Endothelial cell of umbilical vein (primary cell): ENCODE data around the gene CCDC93. TPM values are rescaled to one million over a fixed set of nuclear protein-coding genes. Genes with fewer than 3 reads are reported as not detected.

Source experiments
- BruUV-seq: library from RNA; stranded (reverse); fragments of 400-500 nt; replicated peaks from 2 replicates; lab custom pipeline; 2021; lab: Mats Ljungman, UMichigan
- CTCF ChIA-PET: fragments of 300-600, 350-600 bp; sonication (Branson Sonifier 250); formaldehyde crosslinking; loops from one replicate; lab custom pipeline; 2021; ENCODE audit warnings: antibody characterized with exemption, inconsistent platforms; lab: Charles Lee
- POLR2A ChIA-PET: fragments of 300-600, 350-600 bp; sonication (Branson Sonifier 250); formaldehyde crosslinking; loops from one replicate; lab custom pipeline; 2021; ENCODE audit warnings: antibody characterized with exemption, inconsistent platforms; lab: Charles Lee
- DNase-seq: peaks from one replicate; pipeline ENCODE4 v3.0.0-alpha.2; 2011; ENCODE audit warnings: low read depth, low spot score
- FAIRE-seq: peaks from 2 replicates; lab custom pipeline; 2011; peaks lifted over from hg19 to GRCh38; lab: Jason Lieb, UNC
- H2AFZ ChIP-seq: 2 replicates; pipeline ENCODE4 v1.6.0; 2012; ENCODE audit warnings: low read depth, low read length, control low read depth, inconsistent platforms
- H3K27ac ChIP-seq: 2 replicates; pipeline ENCODE4 v1.5.1; 2011; ENCODE audit warnings: low read depth, mild to moderate bottlenecking, control low read depth, low read length, moderate library complexity; ENCODE audit not compliant: insufficient read depth
- H3K27me3 ChIP-seq, 2 experiments: 2 replicates each; pipeline versions ENCODE4 v1.6.0 to v1.6.1; 2011; ENCODE audit warnings: low read length in 2 of 2, mixed read lengths in 1 of 2; ENCODE audit not compliant: control insufficient read depth in 2 of 2, insufficient read depth in 2 of 2
- H3K36me3 ChIP-seq, 2 experiments: 2 replicates in 1 of 2; 3 replicates in 1 of 2; pipeline ENCODE4 v1.5.1; 2011; ENCODE audit warnings: low read length in 2 of 2, mild to moderate bottlenecking in 1 of 2, moderate library complexity in 1 of 2; ENCODE audit not compliant: control insufficient read depth in 2 of 2, insufficient read depth in 2 of 2; ENCODE audit errors: extremely low read depth in 1 of 2
- H3K4me1 ChIP-seq: 3 replicates; pipeline ENCODE4 v1.5.1; 2011; ENCODE audit warnings: mild to moderate bottlenecking, low read length; ENCODE audit not compliant: control insufficient read depth, insufficient read depth; ENCODE audit errors: extremely low read depth
- H3K4me2 ChIP-seq: 2 replicates; pipeline ENCODE4 v1.6.1; 2011; ENCODE audit warnings: low read length, control low read depth, mixed read lengths; ENCODE audit not compliant: insufficient read depth
- H3K4me3 ChIP-seq, 3 experiments: fragments of 200-600 bp in 1 of 3; sonication (generic), shearing (Covaris generic) in 1 of 3; replicated peaks in 1 of 3; 2 replicates each; pipeline ENCODE4 v1.5.1; 2011 to 2016; ENCODE audit warnings: control low read depth in 3 of 3, low read length in 3 of 3, mild to moderate bottlenecking in 2 of 3, inconsistent platforms in 1 of 3, low read depth in 1 of 3, moderate library complexity in 1 of 3; ENCODE audit not compliant: insufficient read depth in 1 of 3
- H3K79me2 ChIP-seq: 2 replicates; pipeline ENCODE4 v1.6.0; 2012; ENCODE audit warnings: low read length, inconsistent platforms; ENCODE audit not compliant: control insufficient read depth, insufficient read depth
- H3K9ac ChIP-seq: replicated peaks from 2 replicates; pipeline ENCODE3; 2011; ENCODE audit warnings: low read length, control low read depth; ENCODE audit not compliant: insufficient read depth; ENCODE audit errors: extremely low read depth
- H3K9me1 ChIP-seq: replicated peaks from 3 replicates; pipeline ENCODE4 v1.6.0; 2011; ENCODE audit warnings: mild to moderate bottlenecking, low read length; ENCODE audit not compliant: control insufficient read depth, insufficient read depth; ENCODE audit errors: extremely low read depth
- H3K9me3 ChIP-seq: replicated peaks from 2 replicates; pipeline ENCODE4 v1.5.1; 2012; ENCODE audit warnings: low read length, inconsistent platforms; ENCODE audit not compliant: control insufficient read depth, insufficient read depth
- H4K20me1 ChIP-seq: replicated peaks from 2 replicates; pipeline ENCODE3; 2011; ENCODE audit warnings: mild to moderate bottlenecking, low read length; ENCODE audit not compliant: control insufficient read depth, insufficient read depth; ENCODE audit errors: extremely low read depth
- CTCF ChIP-seq, 2 donors: IDR thresholded peaks; 1 replicate in 1 of 2; 2 replicates in 1 of 2; pipeline ENCODE4 v1.5.1; 2011; ENCODE audit warnings: low read length in 2 of 2, mild to moderate bottlenecking in 2 of 2, moderate library complexity in 2 of 2, control low read depth in 1 of 2, inconsistent platforms in 1 of 2, low read depth in 1 of 2; ENCODE audit not compliant: insufficient read depth in 1 of 2; ENCODE audit errors: extremely low read depth in 1 of 2
- EZH2 ChIP-seq: IDR thresholded peaks from 2 replicates; pipeline ENCODE4 v1.6.1; 2012; ENCODE audit warnings: borderline replicate concordance, low read depth, mild to moderate bottlenecking, moderate library complexity, low read length, inconsistent platforms; ENCODE audit not compliant: severe bottlenecking
- FOS ChIP-seq: IDR thresholded peaks from 2 replicates; pipeline ENCODE4 v1.6.1; 2011; ENCODE audit warnings: mild to moderate bottlenecking, low read length, moderate library complexity, borderline replicate concordance; ENCODE audit not compliant: insufficient read depth
- GATA2 ChIP-seq: IDR thresholded peaks from 2 replicates; pipeline ENCODE4 v1.7.0; 2011; ENCODE audit warnings: low read depth, mild to moderate bottlenecking, moderate library complexity, mixed read lengths, low read length; ENCODE audit not compliant: insufficient read length, insufficient read depth
- JUN ChIP-seq: IDR thresholded peaks from 2 replicates; pipeline ENCODE4 v1.6.1; 2011; ENCODE audit warnings: borderline replicate concordance, low read depth; ENCODE audit not compliant: insufficient read length, insufficient read depth
- MAX ChIP-seq: IDR thresholded peaks from 2 replicates; pipeline ENCODE4 v1.6.1; 2011; ENCODE audit not compliant: insufficient read depth, insufficient read length
- MYC ChIP-seq: IDR thresholded peaks from one replicate; pipeline ENCODE4 v1.6.1; 2011; ENCODE audit warnings: mild to moderate bottlenecking, low read depth, low read length
- POLR2A ChIP-seq: IDR thresholded peaks from 2 replicates; pipeline ENCODE4 v1.6.1; 2012; ENCODE audit warnings: low read depth, mild to moderate bottlenecking, control low read depth, low read length
- POLR2AphosphoS5 ChIP-seq: IDR thresholded peaks from 2 replicates; pipeline ENCODE4 v1.6.1; 2012; ENCODE audit warnings: low read depth, mild to moderate bottlenecking, control low read depth, low read length, moderate library complexity; ENCODE audit not compliant: insufficient read depth
- dilution Hi-C: fragments of 300-500 bp; cut with MboI; formaldehyde crosslinking; loops from one replicate; pipeline ENCODE4 v1.15.0; 2019; ENCODE audit warnings: low sequenced_read_pairs; ENCODE audit not compliant: extremely low pct_ligation_motif_present
- intact Hi-C: fragments of 100-400 bp; cut with micrococcal nuclease; formaldehyde crosslinking; loops from one replicate; pipeline ENCODE4 v1.10.0; 2022
- polyA plus RNA-seq, 4 experiments: library from polyadenylated mRNA; depleted of rRNA in 3 of 4; stranded (reverse) in 3 of 4; unstranded in 1 of 4; fragments of >200 nt; gene quantifications; 2 replicates each; pipeline versions ENCODE4 v1.2.1 to v1.2.3, GENCODE V29; 2011 to 2012; ENCODE audit warnings: missing spikeins in 1 of 4
- total RNA-seq: library from RNA; stranded (reverse); gene quantifications from 2 replicates; pipeline ENCODE4 v1.2.3, GENCODE V29; 2021

Gene CCDC93
- total and polyA plus RNA-seq, 2 donors (not counting 3 experiments of a cell fraction or from before 2014, with no cell fraction given), result 13.8 to 35.1 TPM

- H3K27ac ChIP-seq, result peak overlapping the region; percentile 80
- CTCF ChIA-PET, result interaction anchor here (1.4 to 5.6 kb wide), 4 partner anchors 8 to 199 kb away, joined by 6 to 47 read pairs (median 10); partner anchors contain the start of gene DDX18
Measured at GRCh38 chr2:118013221-118013723, 598 bp downstream of the CCDC93 start.

More at GRCh38 chr2:118013221-118013723, 598 bp downstream of the CCDC93 start:
- FAIRE-seq (no peak), DNase-seq (peak; percentile 21)
- peaks cover 43% of the 10 kb centered on the region for H3K79me2 ChIP-seq
- dilution Hi-C loops, result no loop called here
- peak overlapping the region; percentile 94 for H2AFZ ChIP-seq
- peaks cover 14% of the 10 kb centered on the region for H3K4me1 ChIP-seq
- H3K4me2 ChIP-seq, result peak overlapping the region; percentile 70
- peak overlapping the region; percentile 87 for H3K9ac ChIP-seq
- peaks cover 6% of the 10 kb centered on the region for H4K20me1 ChIP-seq
- TF ChIP-seq MYC, result no peak
- no peak for TF ChIP-seq POLR2AphosphoS5
- no peak for TF ChIP-seq GATA2
- TF ChIP-seq EZH2, result no peak
- no peak for TF ChIP-seq MAX
- TF ChIP-seq FOS, result no peak
- TF ChIP-seq JUN, result no peak
- TF ChIP-seq POLR2A, result no peak
- TF ChIP-seq CTCF (IDR thresholded peaks at IDR 0.05; ENCODE audit: extremely low read depth in 1 of 2, insufficient read depth in 1 of 2, low read depth in 1 of 2, low read length in 2 of 2), result no peak
- BruUV-seq, result no TSS peak
- intact Hi-C loops, result loop anchor here (1.0 kb wide), 1 partner anchor 76 kb away; no protein-coding TSS in a partner anchor
- no peaks in the 10 kb centered on the region for H3K9me3 ChIP-seq
- no peaks in the 10 kb centered on the region for H3K36me3 ChIP-seq
- H3K9me1 ChIP-seq, result no peaks in the 10 kb centered on the region
- H3K27me3 ChIP-seq, result peaks cover 0 to 1% of the 10 kb centered on the region in 2 experiments
- POLR2A ChIA-PET, result no interaction called here
- H3K4me3 ChIP-seq, result peak overlapping the region; percentile 89 to 97 (median 95)
